Lung microvascular endothelial cell (primary cell): ENCODE data around the gene ADRB1. TPM values are rescaled to one million over a fixed set of nuclear protein-coding genes. Genes with fewer than 3 reads are reported as not detected.

Experiments
- DNase-seq, 2 donors: peaks; one replicate each; pipeline versions ENCODE4 v3.0.0 to v3.0.0-alpha.2; 2010; ENCODE audit warnings: low read depth in 2 of 2
- total RNA-seq: library from RNA; depleted of rRNA; stranded (reverse); fragments of >200 nt; gene quantifications from 2 replicates; pipeline ENCODE4 v1.2.1, GENCODE V29; 2014

ADRB1 gene
- total RNA-seq, result 10.5 and 54.4 TPM in 2 replicates

GRCh38 chr10:114043532-114044246 lies at the start of gene ADRB1:
ADRB1 (plus strand) TSS chr10:114043866; CDS start chr10:114044133, 267 bp downstream.
- peak; percentile 81 to 95 for DNase-seq

- no peak for DNase-seq
Measured at GRCh38 chr10:113995201-113995600, 48.5 kb upstream of the ADRB1 start.

- DNase-seq, result no peak
Measured at GRCh38 chr10:113997428-113997827, 46.2 kb upstream of the ADRB1 start.

GRCh38 chr10:113999531-113999930 lies 44.1 kb upstream of the ADRB1 start:
- DNase-seq, result no peak

GRCh38 chr10:114000457-114001010 lies 43.1 kb upstream of the ADRB1 start:
- no peak for DNase-seq

GRCh38 chr10:114002422-114002821 lies 41.2 kb upstream of the ADRB1 start:
- no peak for DNase-seq

GRCh38 chr10:114003161-114003941 lies 40.3 kb upstream of the ADRB1 start:
- no peak for DNase-seq

DNA sequence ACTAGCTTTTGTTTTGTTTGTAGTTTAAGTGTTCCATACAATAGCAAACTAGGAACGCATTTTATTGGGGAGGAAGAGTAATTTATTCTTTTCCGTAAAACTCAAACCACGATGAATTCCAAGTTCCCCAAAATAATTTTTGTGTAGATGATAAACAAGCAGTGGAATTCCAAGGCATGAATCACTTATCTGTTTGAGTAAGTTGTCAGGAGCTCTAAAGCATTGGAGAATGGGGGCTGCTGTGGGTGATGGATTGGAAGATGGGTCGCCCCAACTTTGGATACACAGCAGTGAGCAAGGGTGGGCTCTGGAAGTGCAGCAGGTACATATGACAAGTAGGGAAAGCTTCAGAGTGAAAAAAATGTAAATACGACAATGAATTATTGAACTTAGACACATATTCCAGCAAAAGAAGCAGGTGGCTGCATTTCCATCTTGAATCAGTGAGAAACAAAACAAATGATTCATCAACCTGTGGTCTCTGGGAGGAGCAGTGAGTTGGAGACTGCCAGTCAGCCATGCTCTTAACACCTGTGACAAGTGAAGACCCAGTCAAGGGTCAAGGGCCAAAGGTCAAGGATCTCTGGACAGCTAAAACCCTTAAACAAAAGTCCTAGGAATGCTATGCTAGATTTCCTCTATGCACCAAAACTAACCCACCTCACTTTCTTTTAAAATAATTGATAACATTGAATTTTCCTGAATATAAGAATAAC lies 34.2 kb upstream of the ADRB1 start:
- DNase-seq, result peak in 1 of 2 donors; percentile 19

GRCh38 chr10:114010316-114010715 lies 33.4 kb upstream of the ADRB1 start:
- no peak for DNase-seq

DNA sequence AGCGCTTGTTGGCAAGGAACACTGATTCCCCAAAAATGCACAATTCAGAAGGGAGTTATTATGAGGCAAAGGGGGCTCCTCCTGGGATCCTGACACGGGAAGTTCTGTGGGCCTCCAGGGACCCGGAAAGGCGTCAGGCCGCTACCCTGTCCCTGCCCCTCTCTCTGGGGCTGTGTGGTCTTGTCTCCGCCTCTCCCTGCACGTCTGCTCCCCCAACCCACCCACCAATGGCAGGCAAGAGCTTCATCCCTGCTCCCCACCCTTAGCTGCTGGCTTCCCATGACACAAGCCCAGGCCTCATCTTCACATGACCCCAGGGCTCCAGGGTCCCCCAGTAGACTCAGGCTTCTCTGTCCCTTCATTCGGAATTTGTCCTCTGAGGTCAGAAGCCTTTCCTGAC lies 31.0 kb upstream of the ADRB1 start:
- no peak for DNase-seq

- no peak for DNase-seq
Measured at GRCh38 chr10:114015708-114016107, 28.0 kb upstream of the ADRB1 start.

DNA sequence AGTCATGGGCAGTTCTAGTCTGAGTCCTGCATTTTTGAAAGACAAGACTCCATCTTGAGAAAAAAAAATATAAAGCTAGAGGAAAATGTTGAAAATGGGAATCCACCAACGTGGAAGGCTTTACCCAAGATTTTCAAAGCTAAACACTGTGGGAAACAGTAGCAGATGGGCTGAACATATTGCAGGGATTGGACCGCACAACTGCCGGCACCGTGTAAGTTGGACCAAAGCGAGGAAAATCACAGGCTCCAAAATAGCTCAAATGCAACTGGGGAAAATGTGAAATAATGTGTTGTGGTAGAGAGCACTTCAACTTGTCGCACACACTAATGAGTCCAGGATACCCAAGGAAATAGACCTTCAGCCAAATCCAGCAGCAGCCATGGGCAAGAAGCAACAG lies 26.4 kb upstream of the ADRB1 start:
- DNase-seq, result no peak

GRCh38 chr10:114017873-114018272 lies 25.8 kb upstream of the ADRB1 start:
- DNase-seq, result peak in 1 of 2 donors; percentile 11

- no peak for DNase-seq
Measured at GRCh38 chr10:114019226-114019625, 24.4 kb upstream of the ADRB1 start.

- DNase-seq, result peak in 1 of 2 donors; percentile 19
Measured at GRCh38 chr10:114021154-114021553, 22.5 kb upstream of the ADRB1 start.

DNA sequence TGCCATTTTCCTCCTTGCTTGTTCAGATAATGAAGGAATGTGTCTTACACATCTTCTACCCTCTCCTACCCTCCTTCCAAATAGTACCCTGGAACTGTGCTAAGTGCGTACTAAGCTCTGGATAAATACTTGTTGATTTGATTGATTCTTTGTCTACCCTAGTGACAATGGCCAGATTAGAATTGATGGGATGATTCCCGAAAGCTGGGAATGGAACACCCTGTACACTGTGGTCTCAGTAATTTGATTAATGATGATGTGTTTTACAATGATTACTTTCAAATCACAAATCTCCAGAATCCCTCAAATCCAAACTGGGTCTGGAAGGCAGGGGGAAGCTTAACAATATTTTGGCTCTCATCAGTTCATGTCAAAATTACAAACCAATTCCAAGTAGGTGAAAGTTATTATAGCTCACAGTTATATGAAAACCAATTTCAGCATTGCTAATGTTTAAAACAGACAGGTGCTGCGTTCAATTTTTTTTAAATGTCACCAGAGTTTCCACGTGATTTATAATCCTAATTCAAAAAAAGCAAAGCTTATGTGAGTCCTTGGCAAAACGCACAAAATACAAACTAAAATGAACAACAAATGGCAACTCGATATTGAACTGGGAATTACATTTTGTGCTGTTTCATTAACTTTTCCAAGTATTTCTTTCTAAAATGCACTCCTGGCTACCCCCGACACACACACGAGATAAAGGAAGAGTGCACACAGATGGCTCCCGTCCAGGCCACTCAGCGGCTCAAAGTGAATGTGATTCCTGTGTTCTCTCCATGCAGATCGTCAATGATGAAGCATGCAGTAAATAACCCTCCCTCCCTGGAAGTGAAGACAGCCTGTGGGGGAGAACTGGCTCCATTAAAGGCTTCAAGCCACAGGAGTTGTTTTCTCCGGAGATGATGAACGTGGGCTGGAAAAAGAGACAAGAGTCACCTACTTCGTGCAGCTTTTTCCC lies 21.7 kb upstream of the ADRB1 start:
- DNase-seq, result peak; percentile 10 to 41

DNA sequence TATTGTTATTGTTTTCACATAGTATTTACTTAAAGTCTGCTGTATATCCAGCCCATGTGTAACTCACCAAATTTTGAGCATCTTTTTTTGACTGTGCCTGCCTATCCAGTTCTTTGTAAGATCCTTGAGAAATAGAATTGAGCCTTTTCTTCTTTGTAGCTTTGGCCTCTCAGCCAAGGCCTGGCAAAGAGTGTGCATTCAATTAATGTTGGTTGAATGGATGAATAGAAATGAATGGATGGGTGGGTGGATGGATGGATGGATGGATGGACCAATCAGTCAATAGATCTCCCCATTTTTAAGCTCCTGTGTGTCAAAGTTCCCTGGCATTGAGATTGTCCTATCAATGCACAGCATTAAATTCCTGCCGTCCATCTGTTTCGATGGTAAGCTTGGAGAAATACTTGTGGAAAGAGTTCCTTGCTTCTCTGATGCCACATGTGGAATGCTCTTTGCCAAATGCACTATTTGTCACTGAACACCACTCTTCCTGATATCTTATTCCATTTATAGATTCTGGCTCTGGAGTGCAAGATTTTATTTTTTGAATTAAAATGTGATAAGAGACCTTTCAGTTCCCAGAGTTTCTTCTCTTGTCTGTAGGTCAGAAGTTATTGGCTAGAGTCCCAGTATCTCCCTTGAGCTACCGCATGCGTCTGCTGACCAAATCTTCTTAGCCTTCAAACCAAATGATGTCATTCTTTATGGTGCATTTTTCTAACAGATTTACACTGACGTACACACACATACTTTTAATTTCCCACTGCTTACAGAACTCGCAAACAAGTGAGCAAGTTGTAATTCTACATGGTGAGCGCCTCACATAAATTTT lies 20.7 kb upstream of the ADRB1 start:
- no peak for DNase-seq

DNA sequence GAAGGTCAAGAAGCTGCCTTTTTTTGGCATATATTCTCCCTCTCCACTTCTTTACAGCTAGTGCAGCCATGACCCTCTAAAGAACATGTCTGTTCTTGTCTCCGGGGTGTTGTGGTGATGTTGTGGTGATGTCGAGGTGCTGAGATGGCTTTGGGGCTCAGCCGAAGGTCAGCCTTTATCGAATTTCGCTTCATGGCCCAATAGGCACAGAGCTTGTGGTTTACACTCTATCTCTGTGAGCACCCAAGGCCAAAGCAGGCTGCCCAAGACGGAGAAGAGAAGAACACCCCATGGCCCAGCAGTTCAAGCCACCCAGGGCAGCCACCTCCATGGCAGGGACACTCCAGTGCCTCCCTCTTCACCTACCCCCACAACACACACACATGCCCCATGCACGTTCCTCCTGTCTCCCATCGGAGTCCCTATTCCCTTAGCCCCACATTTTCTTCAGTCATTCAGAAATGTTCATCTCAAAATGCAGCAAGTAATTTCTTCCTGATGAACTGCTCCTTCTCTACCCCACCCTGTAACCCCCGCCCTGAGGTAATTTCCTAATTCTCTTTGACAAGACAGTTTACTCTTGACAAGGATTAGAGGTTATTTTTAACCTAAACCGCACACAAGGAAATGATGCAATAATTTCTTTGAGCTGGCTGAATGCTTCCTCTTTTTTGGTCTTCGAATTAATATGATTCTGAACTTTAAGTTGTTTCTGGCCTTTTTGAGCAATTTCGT lies 18.6 kb upstream of the ADRB1 start:
- DNase-seq, result peak in 1 of 2 donors; percentile 51

DNA sequence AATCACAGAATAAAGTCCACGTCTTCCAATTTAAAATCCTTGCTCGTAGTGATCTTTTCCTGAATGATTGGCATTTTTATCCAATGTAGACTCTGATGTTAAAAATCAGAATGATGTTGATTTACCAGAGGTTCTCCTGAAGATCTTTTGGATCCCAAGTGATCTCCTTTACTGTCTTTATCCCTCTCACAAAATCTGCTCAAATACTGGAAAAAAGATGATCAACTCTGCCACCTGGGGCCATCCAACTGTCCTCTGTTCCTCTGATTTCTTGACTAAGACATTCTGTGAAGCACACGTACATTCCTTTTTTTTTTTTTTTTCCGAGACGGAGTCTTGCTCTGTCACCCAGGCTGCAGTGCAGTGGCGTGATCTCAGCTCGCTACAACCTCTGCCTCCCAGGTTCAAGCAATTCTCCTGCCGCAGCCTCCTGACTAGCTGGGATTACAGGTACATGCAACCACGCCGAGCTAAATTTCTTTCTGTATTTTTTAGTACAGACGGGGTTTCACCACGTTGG lies 18.0 kb upstream of the ADRB1 start:
- no peak for DNase-seq
